HepG2 (cell line): ENCODE data around the gene ALG11. TPM values are rescaled to one million over a fixed set of nuclear protein-coding genes. Genes with fewer than 3 reads are reported as not detected.

Experiments
- ATAC-seq: fragments of 200-7000 bp; cut with Tn5 transposase; 3 replicates; pipeline ENCODE4 v1.9.1; 2020; ENCODE audit warnings: mild to moderate bottlenecking, moderate library complexity
- BruUV-seq: library from RNA; stranded (reverse); fragments of 400-500 nt; replicated peaks from 2 replicates; lab custom pipeline; 2021; lab: Mats Ljungman, UMichigan
- CTCF ChIA-PET: fragments of 300-600 bp; formaldehyde crosslinking; extraction: SDS; loops from one replicate; lab custom pipeline; 2021; ENCODE audit warnings: low total read pairs, inconsistent platforms, low intra/inter-chr PET ratio; lab: Yijun Ruan, JAX
- POLR2A ChIA-PET: fragments of 350-600 bp; sonication (Branson Sonifier 250); formaldehyde crosslinking; loops from one replicate; lab custom pipeline; 2020; ENCODE audit warnings: antibody characterized with exemption, inconsistent platforms; lab: Yijun Ruan, JAX
- DNase-seq: peaks from one replicate; pipeline ENCODE4 v3.0.0-alpha.2; 2015; ENCODE audit warnings: low spot score
- FAIRE-seq: peaks from 3 replicates; lab custom pipeline; 2011; peaks lifted over from hg19 to GRCh38; lab: Jason Lieb, UNC
- H2AFZ ChIP-seq: one replicate; pipeline ENCODE4 v1.6.1; 2011; ENCODE audit warnings: low read length, inconsistent platforms
- H3K27ac ChIP-seq: fragments of 300-600 bp; 3 replicates; pipeline ENCODE4 v1.8.0; 2011; ENCODE audit warnings: mixed run types, mild to moderate bottlenecking, mixed read lengths, low read length, inconsistent platforms; ENCODE audit not compliant: insufficient read depth; ENCODE audit errors: extremely low read length
- H3K27me3 ChIP-seq, 2 experiments: fragments of 200-600 bp in 1 of 2; 2 replicates in 1 of 2; 3 replicates in 1 of 2; pipeline versions ENCODE4 v1.6.0 to v1.8.0; 2011; ENCODE audit warnings: low read length in 2 of 2, mild to moderate bottlenecking in 2 of 2, moderate library complexity in 2 of 2, inconsistent platforms in 1 of 2; ENCODE audit not compliant: insufficient read depth in 2 of 2, control insufficient read depth in 1 of 2
- H3K36me3 ChIP-seq, 2 experiments: fragments of 200-600 bp in 1 of 2; replicated peaks in 1 of 2; 2 replicates in 1 of 2; 3 replicates in 1 of 2; pipeline versions ENCODE4 v1.5.1 to v1.8.0; 2011; ENCODE audit warnings: low read length in 2 of 2, inconsistent platforms in 1 of 2; ENCODE audit not compliant: insufficient read depth in 2 of 2, control insufficient read depth in 1 of 2
- H3K4me1 ChIP-seq: 2 replicates; pipeline ENCODE4 v1.5.1; 2012; ENCODE audit warnings: low read length, inconsistent platforms; ENCODE audit not compliant: insufficient read depth
- H3K4me2 ChIP-seq: 2 replicates; pipeline ENCODE4 v1.6.0; 2011; ENCODE audit warnings: low read depth, low read length, inconsistent platforms
- H3K4me3 ChIP-seq, 3 experiments: fragments of 200-600 bp in 1 of 3; sonication (generic), shearing (Covaris generic) in 1 of 3; replicated peaks in 1 of 3; 2 replicates each; pipeline ENCODE4 v1.5.1; 2011 to 2016; ENCODE audit warnings: low read length in 3 of 3, inconsistent platforms in 2 of 3, low read depth in 2 of 3, mild to moderate bottlenecking in 2 of 3, control low read depth in 1 of 3, mixed read lengths in 1 of 3; ENCODE audit not compliant: insufficient read depth in 1 of 3
- H3K79me2 ChIP-seq: one replicate; pipeline ENCODE4 v1.6.1; 2011; ENCODE audit warnings: low read length, inconsistent platforms; ENCODE audit not compliant: insufficient read depth
- H3K9ac ChIP-seq: 2 replicates; pipeline ENCODE4 v1.6.0; 2011; ENCODE audit warnings: mild to moderate bottlenecking, low read depth, low read length, inconsistent platforms; ENCODE audit not compliant: insufficient read depth
- H3K9me3 ChIP-seq: 2 replicates; pipeline ENCODE4 v1.5.1; 2012; ENCODE audit warnings: mild to moderate bottlenecking, low read length
- H4K20me1 ChIP-seq: 2 replicates; pipeline ENCODE4 v1.6.0; 2011; ENCODE audit warnings: inconsistent platforms, mild to moderate bottlenecking, low read length, moderate library complexity; ENCODE audit not compliant: insufficient read depth
- ATAD3A ChIP-seq: sonication (generic); formaldehyde crosslinking; IDR thresholded peaks from 2 replicates; pipeline ENCODE4 v1.4.0; 2020; ENCODE audit warnings: missing genetic modification reagents
- ETV5 ChIP-seq: IDR thresholded peaks from 2 replicates; pipeline ENCODE4 v1.6.1; 2018; ENCODE audit warnings: missing biosample characterization, missing genetic modification reagents, inconsistent platforms, borderline replicate concordance
- GTF2F1 ChIP-seq: fragments of 150-350 bp; IDR thresholded peaks from 2 replicates; pipeline ENCODE4 v1.6.1; 2014; ENCODE audit warnings: low read length
- HMG20B ChIP-seq: conservative IDR thresholded peaks from 2 replicates; pipeline ENCODE4 v1.6.1; 2016; ENCODE audit warnings: missing genetic modification reagents, missing compliant biosample characterization
- HNF4G ChIP-seq, 2 experiments: sonication (generic) in 1 of 2; formaldehyde crosslinking in 1 of 2; IDR thresholded peaks; 2 replicates each; pipeline versions ENCODE4 v1.4.0 to v1.6.1; 2011 to 2020; ENCODE audit warnings: borderline replicate concordance in 2 of 2, low read depth in 2 of 2, mild to moderate bottlenecking in 2 of 2, low read length in 1 of 2, missing genetic modification reagents in 1 of 2, moderate library complexity in 1 of 2
- PHF21A ChIP-seq: sonication (generic); formaldehyde crosslinking; IDR thresholded peaks from 2 replicates; pipeline ENCODE4 v1.5.0; 2020; ENCODE audit warnings: mild to moderate bottlenecking, missing genetic modification reagents
- ZFP37 ChIP-seq: sonication (generic); formaldehyde crosslinking; IDR thresholded peaks from 2 replicates; pipeline ENCODE4 v1.4.0; 2020; ENCODE audit warnings: missing genetic modification reagents, borderline replicate concordance
- ZMYM3 ChIP-seq: sonication (generic); formaldehyde crosslinking; IDR thresholded peaks from 2 replicates; pipeline ENCODE4 v1.5.1; 2020; ENCODE audit warnings: mild to moderate bottlenecking, missing genetic modification reagents
- ZNF263 ChIP-seq: sonication (generic); formaldehyde crosslinking; IDR thresholded peaks from 2 replicates; pipeline ENCODE4 v1.4.0; 2020; ENCODE audit warnings: missing genetic modification reagents
- ZNF296 ChIP-seq: sonication (generic); formaldehyde crosslinking; conservative IDR thresholded peaks from 2 replicates; pipeline ENCODE4 v1.5.0; 2020; ENCODE audit warnings: mild to moderate bottlenecking, missing genetic modification reagents
- ZNF644 ChIP-seq: IDR thresholded peaks from 2 replicates; pipeline ENCODE4 v1.6.1; 2016; ENCODE audit warnings: low read depth
- ZNF891 ChIP-seq: sonication (generic); formaldehyde crosslinking; IDR thresholded peaks from 2 replicates; pipeline ENCODE4 v1.5.0; 2020; ENCODE audit warnings: mild to moderate bottlenecking, missing genetic modification reagents
- WGBS: methylation state at CpG from one replicate; pipeline ENCODE4 v1.1.6; 2017; ENCODE audit warnings: low lambda C conversion rate; 5-methylcytosine and 5-hydroxymethylcytosine counted together
- in situ Hi-C: cut with HindIII; loops from 2 replicates; pipeline ENCODE4 v1.10.0; 2017; ENCODE audit warnings: low pct_unique_long_range_greater_than_20kb; ENCODE audit not compliant: extremely low pct_ligation_motif_present
- intact Hi-C: fragments of 100-400 bp; cut with micrococcal nuclease; formaldehyde crosslinking; loops from one replicate; pipeline ENCODE4 v1.10.0; 2022; ENCODE audit not compliant: unreplicated experiment
- polyA plus RNA-seq, 8 experiments: library from polyadenylated mRNA; depleted of rRNA in 3 of 8; stranded (reverse) in 7 of 8; unstranded in 1 of 8; fragments of >200 nt; fragmentation: Illumina TruSeq in 4 of 8; extraction: Trizol in 4 of 8; gene quantifications; 2 replicates each; pipeline versions ENCODE4 v1.2.1 to v1.2.3, GENCODE V29; 2011 to 2016; ENCODE audit warnings: low read depth in 4 of 8, missing spikeins in 1 of 8, mixed read lengths in 1 of 8; ENCODE audit not compliant: insufficient read depth in 1 of 8
- total RNA-seq, 5 experiments: library from RNA; depleted of rRNA; stranded (reverse); fragments of >200 nt; fragmentation: Illumina TruSeq; extraction: Trizol; gene quantifications; 2 replicates each; pipeline ENCODE4 v1.2.3, GENCODE V29; 2016; ENCODE audit warnings: low read depth in 1 of 5
- TF ChIP-seq, protein P1 (sequence below): sonication (generic); formaldehyde crosslinking; IDR thresholded peaks from 2 replicates; pipeline ENCODE4 v1.4.0; 2020; ENCODE audit warnings: missing genetic modification reagents, low read depth, mild to moderate bottlenecking, borderline replicate concordance
- TF ChIP-seq, protein P2 (sequence below): sonication (generic); formaldehyde crosslinking; conservative IDR thresholded peaks from 2 replicates; pipeline ENCODE4 v1.4.0; 2020; ENCODE audit warnings: mild to moderate bottlenecking, missing genetic modification reagents, moderate library complexity
- TF ChIP-seq, protein P3 (sequence below): IDR thresholded peaks from 2 replicates; pipeline ENCODE4 v1.6.1; 2016; ENCODE audit warnings: missing compliant biosample characterization, missing genetic modification reagents, borderline replicate concordance
- TF ChIP-seq, protein P4 (sequence below): sonication (generic); formaldehyde crosslinking; IDR thresholded peaks from 2 replicates; pipeline ENCODE4 v1.8.1; 2023; ENCODE audit warnings: mild to moderate bottlenecking, missing genetic modification reagents

ALG11 gene
- total and polyA plus RNA-seq, 2 of the 13 experiments (the other 11 are each of a cell fraction or from before 2014, with no cell fraction given): 14.7 to 27.9 TPM

DNA sequence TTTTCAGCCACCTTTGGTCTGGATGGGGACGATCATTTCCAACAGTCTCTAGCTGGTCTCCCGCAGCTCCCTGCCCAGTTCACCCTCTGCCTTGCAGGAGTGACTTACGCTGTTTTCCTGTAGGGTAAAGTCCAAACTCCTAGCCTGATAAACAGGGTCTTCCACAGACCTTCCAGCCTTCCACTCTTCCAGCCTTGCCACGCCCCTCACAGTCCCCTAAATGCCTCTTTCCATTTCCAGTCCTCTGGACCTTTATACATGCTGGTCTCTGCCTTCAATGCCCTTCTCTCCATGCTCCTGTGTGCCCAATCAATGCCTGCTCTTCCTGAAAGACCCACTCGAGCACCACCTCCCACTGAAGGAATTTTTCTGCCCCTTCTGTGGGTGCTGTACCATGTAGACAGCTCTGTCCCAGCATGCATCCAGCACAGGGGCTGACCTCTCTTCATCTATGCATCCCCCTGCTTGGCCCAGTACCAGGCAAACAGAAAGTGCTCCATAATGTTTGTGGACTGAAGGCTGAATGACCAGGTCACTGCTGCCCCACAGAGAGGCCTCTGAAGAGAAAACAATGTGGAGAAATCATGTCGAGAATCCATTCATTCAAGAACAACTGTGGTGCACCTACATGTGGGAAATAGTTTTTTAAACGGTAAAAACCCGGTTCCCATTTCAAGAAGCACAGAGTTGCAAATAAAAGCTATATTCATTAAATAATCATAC is 5.5 kb upstream of the ALG11 start:
- Histone ChIP-seq H3K4me3 (peak overlapping the region in 2 of 3 experiments; percentile 15 to 51; a peak in 3 of 6 replicates), H3K27ac (peak overlapping the region; percentile 56), H3K9me3 (no peaks in the 10 kb centered on the region), H2AFZ (no peak overlapping the region), H3K4me1 (peaks cover 83% of the 10 kb centered on the region), H3K27me3 (no peaks in the 10 kb centered on the region; a peak in 1 of 5 replicates), H3K79me2 (peaks cover 96% of the 10 kb centered on the region), H4K20me1 (peaks cover 38% of the 10 kb centered on the region), H3K4me2 (peak overlapping the region; percentile 82), H3K36me3 (peaks cover 0 to 5% of the 10 kb centered on the region in 2 experiments; a peak in 1 of 5 replicates), H3K9ac (peak overlapping the region; percentile 41; the same call in 1 of the 2 replicates)
- peak; percentile 50 for DNase-seq
- ChIA-PET POLR2A (interaction anchor here (0.6 to 2.0 kb wide), 3 partner anchors 8 to 61 kb away, joined by 3 to 14 read pairs (median 3); partner anchors contain the start of gene UTP14C), CTCF (no interaction called here)
- in situ Hi-C loops (loop anchor here (25.0 kb wide), 1 partner anchor 456 kb away; the partner anchor contains the start of genes CKAP2 and VPS36), intact Hi-C loops (no loop called here)
- 30% methylated on average over 8 of the region's 8 CpGs for WGBS
- BruUV-seq: no TSS peak
- peak; percentile 31 for ATAC-seq
- no peak for FAIRE-seq
- TF ChIP-seq ZNF263 (CRISPR knock-in tag): 0 out of 2 replicates have a peak, but pooled peaks have one; percentile 26
- TF ChIP-seq, protein P1, sequence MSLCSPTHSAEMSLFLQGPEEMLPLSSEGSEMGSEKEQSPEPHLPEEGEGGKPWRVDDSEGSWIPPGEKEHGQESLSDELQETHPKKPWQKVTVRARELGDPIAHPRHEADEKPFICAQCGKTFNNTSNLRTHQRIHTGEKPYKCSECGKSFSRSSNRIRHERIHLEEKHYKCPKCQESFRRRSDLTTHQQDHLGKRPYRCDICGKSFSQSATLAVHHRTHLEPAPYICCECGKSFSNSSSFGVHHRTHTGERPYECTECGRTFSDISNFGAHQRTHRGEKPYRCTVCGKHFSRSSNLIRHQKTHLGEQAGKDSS (CRISPR knock-in tag): 0 out of 2 replicates have a peak, but pooled peaks have one; percentile 29
- no peak for TF ChIP-seq ATAD3A (CRISPR knock-in tag)
- TF ChIP-seq, protein P2, sequence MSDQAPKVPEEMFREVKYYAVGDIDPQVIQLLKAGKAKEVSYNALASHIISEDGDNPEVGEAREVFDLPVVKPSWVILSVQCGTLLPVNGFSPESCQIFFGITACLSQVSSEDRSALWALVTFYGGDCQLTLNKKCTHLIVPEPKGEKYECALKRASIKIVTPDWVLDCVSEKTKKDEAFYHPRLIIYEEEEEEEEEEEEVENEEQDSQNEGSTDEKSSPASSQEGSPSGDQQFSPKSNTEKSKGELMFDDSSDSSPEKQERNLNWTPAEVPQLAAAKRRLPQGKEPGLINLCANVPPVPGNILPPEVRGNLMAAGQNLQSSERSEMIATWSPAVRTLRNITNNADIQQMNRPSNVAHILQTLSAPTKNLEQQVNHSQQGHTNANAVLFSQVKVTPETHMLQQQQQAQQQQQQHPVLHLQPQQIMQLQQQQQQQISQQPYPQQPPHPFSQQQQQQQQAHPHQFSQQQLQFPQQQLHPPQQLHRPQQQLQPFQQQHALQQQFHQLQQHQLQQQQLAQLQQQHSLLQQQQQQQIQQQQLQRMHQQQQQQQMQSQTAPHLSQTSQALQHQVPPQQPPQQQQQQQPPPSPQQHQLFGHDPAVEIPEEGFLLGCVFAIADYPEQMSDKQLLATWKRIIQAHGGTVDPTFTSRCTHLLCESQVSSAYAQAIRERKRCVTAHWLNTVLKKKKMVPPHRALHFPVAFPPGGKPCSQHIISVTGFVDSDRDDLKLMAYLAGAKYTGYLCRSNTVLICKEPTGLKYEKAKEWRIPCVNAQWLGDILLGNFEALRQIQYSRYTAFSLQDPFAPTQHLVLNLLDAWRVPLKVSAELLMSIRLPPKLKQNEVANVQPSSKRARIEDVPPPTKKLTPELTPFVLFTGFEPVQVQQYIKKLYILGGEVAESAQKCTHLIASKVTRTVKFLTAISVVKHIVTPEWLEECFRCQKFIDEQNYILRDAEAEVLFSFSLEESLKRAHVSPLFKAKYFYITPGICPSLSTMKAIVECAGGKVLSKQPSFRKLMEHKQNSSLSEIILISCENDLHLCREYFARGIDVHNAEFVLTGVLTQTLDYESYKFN: peak; percentile 50; the same call in 1 of the 2 replicates
- TF ChIP-seq, protein P3, sequence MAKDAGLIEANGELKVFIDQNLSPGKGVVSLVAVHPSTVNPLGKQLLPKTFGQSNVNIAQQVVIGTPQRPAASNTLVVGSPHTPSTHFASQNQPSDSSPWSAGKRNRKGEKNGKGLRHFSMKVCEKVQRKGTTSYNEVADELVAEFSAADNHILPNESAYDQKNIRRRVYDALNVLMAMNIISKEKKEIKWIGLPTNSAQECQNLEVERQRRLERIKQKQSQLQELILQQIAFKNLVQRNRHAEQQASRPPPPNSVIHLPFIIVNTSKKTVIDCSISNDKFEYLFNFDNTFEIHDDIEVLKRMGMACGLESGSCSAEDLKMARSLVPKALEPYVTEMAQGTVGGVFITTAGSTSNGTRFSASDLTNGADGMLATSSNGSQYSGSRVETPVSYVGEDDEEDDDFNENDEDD (CRISPR knock-in tag): no peak
- peak; percentile 45; the same call in 1 of the 2 replicates for TF ChIP-seq ZNF644 (CRISPR knock-in tag)
- no peak for TF ChIP-seq GTF2F1
- TF ChIP-seq, protein P4, sequence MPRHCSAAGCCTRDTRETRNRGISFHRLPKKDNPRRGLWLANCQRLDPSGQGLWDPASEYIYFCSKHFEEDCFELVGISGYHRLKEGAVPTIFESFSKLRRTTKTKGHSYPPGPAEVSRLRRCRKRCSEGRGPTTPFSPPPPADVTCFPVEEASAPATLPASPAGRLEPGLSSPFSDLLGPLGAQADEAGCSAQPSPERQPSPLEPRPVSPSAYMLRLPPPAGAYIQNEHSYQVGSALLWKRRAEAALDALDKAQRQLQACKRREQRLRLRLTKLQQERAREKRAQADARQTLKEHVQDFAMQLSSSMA (CRISPR knock-in tag): 0 out of 2 replicates have a peak, but pooled peaks have one; percentile 58
- TF ChIP-seq ZNF891: no peak
- TF ChIP-seq HMG20B (CRISPR knock-in tag): 0 out of 2 replicates have a peak, but pooled peaks have one; percentile 15
- TF ChIP-seq HNF4G (IDR thresholded peaks at IDR 0.05; ENCODE audit: borderline replicate concordance, low read depth, low read length): peak; percentile 31; the same call in 1 of the 2 replicates
- TF ChIP-seq HNF4G (CRISPR knock-in tag; IDR thresholded peaks at IDR 0.05; ENCODE audit: borderline replicate concordance, low read depth): no peak
- no peak for TF ChIP-seq ETV5 (CRISPR knock-in tag)
- 0 out of 2 replicates have a peak, but pooled peaks have one; percentile 31 for TF ChIP-seq ZMYM3 (CRISPR knock-in tag)
- 0 out of 2 replicates have a peak, but pooled peaks have one; percentile 41 for TF ChIP-seq ZNF296 (CRISPR knock-in tag)
- TF ChIP-seq PHF21A (CRISPR knock-in tag): peak; percentile 28; the same call in 1 of the 2 replicates
- TF ChIP-seq ZFP37 (CRISPR knock-in tag): no peak
